GM19328 (cell line): ENCODE data around the gene TSPAN13.

ENCODE experiments used
- ATAC-seq: cut with Tn5 transposase; IDR thresholded peaks from one replicate; pipeline ENCODE4 v1.9.1; 2021; ENCODE audit warnings: mild to moderate bottlenecking, moderate library complexity; ENCODE audit not compliant: unreplicated experiment

TSPAN13 gene

DNA sequence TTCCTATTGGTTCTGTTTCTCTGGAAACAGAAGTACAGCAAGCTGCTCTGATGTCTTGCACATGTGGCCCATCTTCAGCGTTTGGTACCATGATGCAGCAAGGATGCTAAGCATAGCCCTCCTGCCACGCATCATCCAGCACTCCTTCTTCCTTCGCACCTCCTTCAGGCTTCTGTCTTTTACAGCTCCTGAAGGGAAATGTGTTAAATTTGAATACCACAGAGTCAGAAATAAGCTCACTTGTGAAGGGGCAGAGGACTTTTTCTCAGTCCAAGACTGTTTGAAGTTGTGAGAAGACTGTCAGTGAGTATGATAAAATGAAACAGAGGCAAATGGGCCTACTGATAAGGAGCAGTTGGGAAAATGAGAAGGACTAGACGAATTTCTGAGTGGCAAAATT is 20.7 kb downstream of the TSPAN13 start:
- ATAC-seq = no peak

GRCh38 chr7:16774986-16775385 is 21.4 kb downstream of the TSPAN13 start:
- ATAC-seq = no peak

GRCh38 chr7:16776053-16776452 is 22.5 kb downstream of the TSPAN13 start:
- no peak for ATAC-seq

DNA sequence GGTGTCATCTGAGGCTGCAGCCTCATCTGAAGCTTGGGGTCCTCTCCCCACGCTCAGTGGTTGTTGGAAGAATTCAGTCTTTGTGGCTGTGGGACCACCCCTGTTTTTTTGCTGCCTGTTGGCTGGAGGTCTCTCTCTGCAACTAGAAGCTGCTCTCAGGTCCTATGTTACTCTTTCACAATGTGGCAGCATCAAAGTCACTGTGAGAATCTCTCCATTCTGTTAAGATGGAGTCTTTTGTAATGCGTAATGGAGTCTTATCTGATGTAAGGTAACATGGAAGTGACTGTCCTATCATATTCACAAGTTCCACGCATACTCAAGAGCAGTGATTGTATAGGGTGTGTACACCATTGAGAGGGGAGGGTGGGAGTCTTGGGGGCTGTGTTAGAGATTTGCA is 24.9 kb downstream of the TSPAN13 start:
- ATAC-seq = no peak

DNA sequence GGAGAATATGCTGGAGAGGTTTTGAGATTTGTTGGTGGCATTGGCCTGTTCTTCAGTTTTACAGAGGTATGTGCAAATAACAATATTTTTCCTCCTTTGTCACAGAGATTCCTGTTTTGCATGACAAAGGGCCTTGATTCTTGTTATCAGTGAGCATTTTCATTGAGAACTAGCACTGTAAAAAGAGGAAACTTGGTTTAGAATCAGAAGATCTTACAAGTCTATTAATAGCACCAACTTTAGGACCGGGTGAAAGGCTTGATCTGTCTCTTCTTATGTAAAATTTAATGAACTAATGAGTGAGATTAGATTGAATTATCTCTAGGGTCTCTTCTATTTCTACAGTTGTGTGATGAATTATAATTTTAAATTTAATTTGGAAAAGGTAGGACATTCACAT is 25.5 kb downstream of the TSPAN13 start:
- no peak for ATAC-seq

DNA sequence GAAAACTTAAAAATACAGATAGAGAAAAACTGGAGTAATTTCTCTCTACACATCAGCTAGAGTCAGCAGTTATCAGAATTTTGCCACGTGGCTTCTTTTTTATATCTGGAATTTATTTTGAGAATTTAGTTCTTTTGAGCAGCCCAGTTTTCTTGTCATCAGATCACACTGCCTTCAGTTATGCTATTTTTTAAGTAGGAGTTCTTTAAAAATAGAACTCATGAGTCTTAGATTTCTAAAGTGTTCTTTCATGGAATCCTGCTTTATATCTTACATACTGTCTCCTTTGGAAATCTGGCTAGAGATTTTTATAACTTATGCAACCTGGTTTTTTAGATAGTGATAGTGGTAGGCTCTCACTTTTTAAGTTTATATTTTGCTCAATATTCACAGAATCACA is 27.0 kb downstream of the TSPAN13 start:
- ATAC-seq = no peak

- no peak for ATAC-seq
Observed at GRCh38 chr7:16785321-16785720, 31.8 kb downstream of the TSPAN13 start.

DNA sequence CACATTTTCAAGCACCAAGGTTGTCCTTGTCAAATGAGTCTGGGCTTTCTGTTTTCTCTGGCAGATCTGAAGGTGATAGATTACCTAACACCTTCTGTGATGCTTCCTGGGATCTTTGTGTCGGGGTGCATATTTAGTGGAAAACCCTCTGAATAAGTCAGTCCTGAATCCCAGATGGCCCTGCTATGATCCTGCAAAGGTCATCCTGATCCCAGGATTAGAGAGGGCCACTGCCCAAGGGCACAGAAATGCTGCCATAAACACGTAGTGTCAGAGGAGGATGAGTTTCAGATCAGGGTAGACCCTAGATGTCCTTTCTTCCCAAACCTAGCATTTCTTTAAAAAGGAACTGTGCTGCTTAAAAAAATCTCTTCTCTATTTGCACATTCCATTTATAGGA is 32.3 kb downstream of the TSPAN13 start:
- ATAC-seq = no peak

DNA sequence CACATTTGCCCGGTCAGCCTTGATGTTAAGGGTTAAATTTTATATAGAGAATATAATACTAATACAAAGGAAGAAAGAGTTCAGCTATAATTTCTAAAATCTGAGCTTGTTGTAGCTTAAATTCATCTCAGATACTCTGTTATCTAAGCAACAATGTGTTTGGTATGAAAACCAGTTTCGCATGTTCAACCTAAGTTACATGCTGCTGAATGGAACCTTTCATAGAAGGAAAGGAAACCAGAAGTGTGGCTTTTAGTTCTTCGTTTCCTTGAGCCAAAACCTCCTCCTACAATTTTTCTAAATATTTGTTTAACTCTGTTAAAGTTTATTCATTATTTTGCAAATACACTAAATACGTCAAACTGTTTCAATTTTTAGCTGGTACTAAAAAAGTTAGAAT is 32.7 kb downstream of the TSPAN13 start:
- no peak for ATAC-seq

DNA sequence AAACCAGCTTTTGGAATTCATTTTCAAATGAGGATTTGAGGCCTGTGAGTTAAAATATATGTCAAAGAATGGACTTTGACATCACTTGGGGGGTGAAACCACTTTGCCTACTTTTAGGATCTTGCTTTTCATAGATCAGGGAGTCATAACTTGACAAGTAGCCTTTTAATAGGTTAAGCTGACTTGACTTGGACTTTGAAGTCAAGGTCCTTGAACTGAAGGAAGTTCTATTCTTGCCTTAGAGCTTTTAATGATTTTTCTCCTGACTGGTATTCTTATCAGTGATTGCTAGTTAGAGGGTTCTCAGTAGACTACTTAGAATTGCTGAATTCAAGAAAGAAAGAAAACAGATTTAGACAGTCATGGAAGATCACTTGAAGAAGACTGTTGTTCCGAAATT is 33.6 kb downstream of the TSPAN13 start:
- ATAC-seq = no peak

DNA sequence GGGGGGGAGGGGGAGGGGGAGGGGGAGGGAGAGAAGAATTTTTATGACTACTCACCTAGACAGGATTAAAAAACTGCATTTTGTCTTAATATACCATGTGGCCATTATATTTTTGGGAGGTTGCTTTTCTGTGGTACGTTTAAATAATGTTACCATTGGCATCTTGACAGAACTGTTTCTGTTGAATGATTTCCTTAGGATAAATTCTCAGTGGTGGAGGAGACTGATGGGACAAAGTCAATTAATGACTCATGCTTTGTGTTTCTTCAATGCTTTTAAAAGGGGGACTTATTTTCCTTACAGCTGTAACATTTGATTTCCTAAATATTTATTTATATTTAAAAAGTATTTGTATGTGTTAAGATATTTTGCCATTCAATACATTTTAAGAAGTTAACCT is 37.5 kb downstream of the TSPAN13 start:
- no peak for ATAC-seq

GRCh38 chr7:16791905-16792698 is 38.5 kb downstream of the TSPAN13 start:
- ATAC-seq = no peak

DNA sequence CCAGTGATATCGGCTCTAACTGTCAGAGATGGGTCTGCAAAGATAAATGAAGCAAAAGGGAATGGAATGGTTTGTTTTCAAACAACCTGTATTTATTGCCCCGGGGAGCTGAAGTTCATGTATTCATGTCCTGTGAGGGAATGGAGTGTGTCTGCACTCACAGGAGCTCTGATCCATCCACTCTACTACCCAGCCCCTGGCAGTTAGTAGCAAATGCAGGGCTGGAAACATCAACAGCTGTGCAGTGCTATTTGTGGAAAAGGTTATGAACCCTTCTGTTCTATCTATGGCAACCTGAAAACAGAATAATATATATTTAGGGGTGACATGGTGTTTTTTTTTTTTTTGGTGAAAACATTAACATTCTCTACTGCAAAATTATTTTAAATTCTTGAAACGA is 41.4 kb downstream of the TSPAN13 start:
- ATAC-seq = no peak

DNA sequence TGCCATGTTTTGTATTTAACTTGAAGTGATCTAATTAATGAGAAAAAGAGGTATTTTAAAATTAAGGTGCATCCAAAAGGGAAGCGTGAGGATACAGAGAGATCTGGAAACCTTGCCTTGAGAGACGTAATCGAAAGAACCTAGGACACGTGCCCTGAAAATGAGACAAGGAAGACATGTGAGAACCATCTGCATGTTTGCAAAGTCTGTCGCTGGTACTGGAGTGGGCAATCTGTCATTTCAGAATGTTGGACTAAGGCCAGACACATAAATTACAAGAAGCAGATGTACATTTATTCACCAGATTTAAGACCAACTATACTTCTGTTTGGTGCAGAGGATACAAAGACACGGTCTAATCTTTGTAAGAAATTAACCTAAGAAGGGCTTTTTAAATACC is 42.1 kb downstream of the TSPAN13 start:
- ATAC-seq = no peak

- peak; percentile 46 for ATAC-seq
Observed at GRCh38 chr7:16801111-16801542, 47.6 kb downstream of the TSPAN13 start.

GRCh38 chr7:16801579-16801978 is 48.0 kb downstream of the TSPAN13 start:
- ATAC-seq = no peak

DNA sequence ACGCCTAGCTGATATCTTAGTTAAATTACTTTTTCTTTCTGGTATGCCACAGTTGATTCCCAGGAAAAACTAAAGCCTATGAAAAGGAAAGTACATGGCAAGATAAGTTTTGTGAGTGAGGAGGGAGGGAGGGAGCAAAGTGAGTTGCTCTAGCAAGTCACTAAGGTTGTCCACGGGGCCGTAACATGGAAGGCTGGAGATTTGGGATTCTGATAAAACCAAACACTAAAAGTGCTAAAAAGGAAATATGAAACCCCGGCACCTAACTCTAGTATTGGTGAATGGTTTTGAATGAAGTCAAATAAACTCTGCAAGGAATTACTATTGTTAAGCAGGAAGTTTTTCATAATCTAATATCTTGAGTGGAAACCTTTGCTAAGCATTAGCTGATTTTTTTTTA is 49.6 kb downstream of the TSPAN13 start:
- no peak for ATAC-seq

DNA sequence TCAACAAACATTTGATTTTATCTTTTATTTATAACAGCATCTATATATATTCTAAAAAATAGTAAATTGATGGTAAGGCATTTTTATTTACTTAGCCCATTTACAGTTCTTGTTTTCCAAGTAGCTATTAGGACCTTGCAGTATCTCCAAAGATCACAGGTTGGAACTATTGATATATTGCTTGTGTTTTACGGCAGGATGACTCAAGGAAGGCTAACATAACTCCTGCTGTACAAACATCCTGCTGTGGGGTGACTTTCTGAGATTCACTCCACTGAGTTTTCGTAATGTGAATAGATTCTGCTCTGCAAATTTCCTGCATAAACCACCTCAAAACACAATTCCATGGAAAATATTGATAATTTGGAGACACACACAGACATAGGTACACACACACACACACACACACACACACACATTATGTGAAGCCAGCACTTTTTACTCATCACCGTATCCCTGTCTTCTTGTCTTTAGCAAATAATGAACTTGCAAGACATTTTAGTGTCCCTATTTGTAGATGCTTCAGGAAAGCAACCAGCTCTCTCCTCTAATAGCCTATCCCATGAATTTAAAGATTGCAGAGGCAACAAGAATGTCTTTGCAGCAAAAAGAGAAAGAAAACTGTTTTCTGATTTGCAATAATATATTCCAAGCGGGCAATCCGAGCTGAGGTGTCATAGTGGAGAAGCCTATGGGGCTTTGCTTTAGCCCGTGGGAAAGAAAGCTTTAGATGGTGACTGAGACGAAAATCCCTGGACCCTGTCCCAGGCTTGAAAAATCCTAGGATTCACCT is 50.5 kb downstream of the TSPAN13 start:
- ATAC-seq = no peak

DNA sequence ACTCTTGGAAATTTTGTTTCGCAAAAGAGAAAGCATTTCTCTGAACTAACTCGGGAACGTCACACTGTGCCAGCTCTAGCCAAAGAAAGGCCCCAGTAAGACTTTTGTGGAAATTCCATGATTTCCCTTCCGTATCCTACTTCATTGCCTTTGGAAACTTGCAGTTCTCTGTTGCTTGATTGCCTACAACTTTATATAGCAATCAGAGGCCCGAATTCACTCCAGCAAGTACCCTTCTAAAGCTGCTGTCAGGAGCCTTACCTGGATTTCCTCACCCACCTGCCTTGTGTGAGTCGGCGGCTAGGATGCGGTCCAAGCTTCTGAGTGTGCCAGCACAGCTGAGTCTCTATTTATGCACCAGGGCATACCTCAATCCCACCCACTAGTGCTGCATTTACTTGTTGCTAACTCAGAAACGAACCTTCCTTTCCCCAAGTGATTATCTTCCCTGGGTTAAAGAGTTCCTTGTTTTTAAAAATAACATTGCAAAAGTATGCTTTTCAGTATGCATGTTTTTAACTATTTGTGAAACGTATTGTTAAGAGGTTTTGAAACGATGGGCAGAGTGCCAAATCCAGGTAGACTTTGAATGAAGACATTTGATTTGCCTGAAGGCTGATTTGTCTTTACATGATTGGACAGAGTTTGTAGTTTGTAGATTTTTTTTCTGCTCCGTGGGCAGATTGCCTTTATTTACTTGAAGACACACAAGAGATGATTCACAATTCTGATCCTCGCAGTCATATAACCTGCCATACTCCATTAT is 51.3 kb downstream of the TSPAN13 start, which contains the start of gene AGR2:
Gene AGR2 (minus strand): TSS at position 326 of the 766 bp plus-strand sequence. CDS start 3,203 bp downstream, outside the sequence.
- ATAC-seq = no peak

GRCh38 chr7:16805441-16805840 is 51.9 kb downstream of the TSPAN13 start:
- ATAC-seq = no peak

DNA sequence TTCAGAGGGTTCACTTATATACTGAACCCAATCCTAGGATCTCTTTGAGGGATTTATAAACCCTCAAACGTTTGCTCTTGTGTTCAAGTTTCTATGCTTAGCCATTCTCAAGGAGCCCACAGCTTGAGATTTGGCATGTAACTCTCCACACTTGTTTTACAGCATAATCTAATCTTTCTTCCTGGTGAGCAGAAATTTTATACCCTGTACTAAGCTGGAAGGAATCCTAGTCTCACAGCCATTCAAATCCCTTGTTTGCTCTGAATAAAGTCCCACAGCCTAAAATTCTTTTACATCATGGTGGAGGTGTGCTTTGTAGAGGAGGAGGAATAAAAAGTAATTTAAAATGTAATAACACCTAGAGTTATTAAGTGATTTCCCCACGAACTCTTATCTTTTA is 56.6 kb downstream of the TSPAN13 start:
- ATAC-seq = no peak
